B cell (primary cell): Measurements from ENCODE around the gene WDR87.

ENCODE experiments used
- CTCF ChIP-seq: fragments of 200-600 bp; IDR thresholded peaks from one replicate; pipeline ENCODE4 v1.8.0; 2022; ENCODE audit warnings: antibody characterized with exemption, mild to moderate bottlenecking
- EZH2 ChIP-seq: IDR thresholded peaks from 2 replicates; pipeline ENCODE4 v1.6.1; 2012; ENCODE audit warnings: borderline replicate concordance, low read depth, mild to moderate bottlenecking, moderate library complexity, low read length; ENCODE audit not compliant: insufficient read depth, poor library complexity, severe bottlenecking

GRCh38 chr19:37920591-37921450, 14.4 kb upstream of the WDR87 start:
- no peak for TF ChIP-seq CTCF
- no peak for TF ChIP-seq EZH2
